Measurements from ENCODE around the gene ADAM12.
"Not testable (repeated sequence)": the region's sequence is repeated elsewhere in the genome, so short reads cannot be mapped to it uniquely, and the experiment has no call there.

Gene ADAM12

DNA sequence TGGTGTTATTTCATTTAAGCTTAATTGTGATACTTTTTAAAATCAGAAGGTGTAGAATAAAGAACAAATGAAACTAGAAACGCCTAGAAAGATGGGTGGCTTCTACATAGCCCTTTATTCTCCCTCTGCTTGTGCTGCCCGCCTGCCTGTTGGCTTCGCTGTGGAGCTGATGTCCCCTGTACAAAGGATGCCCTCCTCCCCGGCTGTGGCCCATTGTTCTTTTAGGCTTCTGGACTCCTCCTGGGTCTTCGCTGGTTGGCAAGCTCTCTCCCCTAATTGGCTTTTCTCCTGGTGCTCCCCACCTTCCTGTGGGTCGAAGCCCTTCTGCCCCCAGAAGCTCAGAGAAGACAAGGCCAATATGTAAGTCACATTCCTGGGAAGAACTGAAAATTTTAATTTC, 393.7 kb downstream of the ADAM12 start:
- DNase-seq: no peak

DNA sequence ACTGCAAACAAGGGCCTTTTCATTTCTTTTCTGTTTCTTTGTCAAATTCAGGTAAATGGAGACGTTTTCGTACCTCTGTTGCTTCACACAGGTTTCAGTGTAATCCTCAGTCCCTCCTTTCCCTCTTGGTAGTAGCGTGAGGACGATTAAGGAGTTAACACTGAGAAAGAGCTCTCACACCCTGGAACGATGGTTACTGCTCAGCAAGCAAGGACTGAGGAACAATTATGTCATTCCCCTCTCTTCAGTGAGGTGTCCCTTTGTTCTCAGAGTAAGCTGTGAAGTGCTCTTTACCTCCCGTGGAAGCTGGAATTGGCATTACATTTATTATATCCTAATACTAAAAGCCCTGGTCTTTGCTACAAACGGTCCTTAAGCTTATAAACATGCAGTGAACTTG, 396.0 kb downstream of the ADAM12 start:
- DNase-seq: no peak

DNA sequence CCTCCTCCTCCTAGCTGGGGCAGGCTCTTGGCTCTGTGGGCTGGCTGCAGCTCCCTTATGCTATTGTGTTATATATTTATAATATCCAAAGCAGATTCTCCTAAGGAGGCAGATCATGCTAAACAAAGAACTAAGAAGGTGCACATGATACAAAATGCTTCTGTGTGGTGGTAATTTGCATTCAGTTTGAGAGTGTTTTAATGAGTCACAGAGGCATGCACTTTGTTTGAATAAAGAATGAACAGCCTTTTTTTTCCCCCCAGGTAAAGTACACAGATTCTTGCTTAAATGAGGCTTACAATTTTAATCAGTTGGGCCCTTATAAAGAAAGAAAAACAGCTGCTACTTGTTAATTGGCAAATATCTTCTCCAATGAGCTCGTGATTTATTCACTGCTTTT, 396.9 kb downstream of the ADAM12 start:
- DNase-seq: peak; percentile 8

DNA sequence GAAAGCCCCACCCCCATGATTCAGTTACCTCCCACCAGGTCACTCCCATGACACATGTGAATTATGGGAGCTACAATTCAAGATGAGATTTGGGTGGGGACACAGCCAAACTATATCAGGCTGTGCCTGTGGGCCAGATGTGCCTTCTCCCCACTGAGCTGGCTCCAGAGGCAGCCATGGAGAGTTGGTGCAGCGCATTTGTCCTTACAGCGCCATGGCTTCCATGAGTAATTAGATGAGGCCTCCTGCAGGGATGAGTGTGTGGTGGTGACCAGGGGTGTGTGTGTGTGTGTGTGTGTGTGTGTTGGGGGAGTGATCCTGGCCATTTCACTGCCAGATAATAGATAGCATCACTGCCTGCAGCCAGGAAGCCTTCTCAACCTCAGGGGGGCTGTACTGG, 397.3 kb downstream of the ADAM12 start:
- DNase-seq: no peak

DNA sequence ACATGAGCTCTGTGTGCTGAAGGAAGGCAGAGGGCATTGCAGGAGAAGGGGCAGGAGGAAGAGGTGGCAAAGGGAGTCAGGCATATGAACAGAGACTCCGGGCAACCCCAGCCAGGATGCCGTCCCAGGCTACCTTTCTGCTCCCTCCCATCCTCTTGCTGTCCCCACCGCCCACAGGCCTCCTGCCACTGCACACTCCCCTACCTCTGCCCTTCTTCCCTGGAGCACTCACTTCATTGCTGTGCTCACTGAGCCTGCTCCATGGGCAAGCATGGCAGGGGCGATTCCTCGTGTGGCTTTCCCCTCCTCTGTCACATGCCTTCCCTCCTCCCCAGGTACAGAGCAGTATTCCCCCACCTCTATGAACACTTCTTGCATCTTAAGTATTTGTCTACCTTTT, 398.5 kb downstream of the ADAM12 start:
- DNase-seq: no peak

DNA sequence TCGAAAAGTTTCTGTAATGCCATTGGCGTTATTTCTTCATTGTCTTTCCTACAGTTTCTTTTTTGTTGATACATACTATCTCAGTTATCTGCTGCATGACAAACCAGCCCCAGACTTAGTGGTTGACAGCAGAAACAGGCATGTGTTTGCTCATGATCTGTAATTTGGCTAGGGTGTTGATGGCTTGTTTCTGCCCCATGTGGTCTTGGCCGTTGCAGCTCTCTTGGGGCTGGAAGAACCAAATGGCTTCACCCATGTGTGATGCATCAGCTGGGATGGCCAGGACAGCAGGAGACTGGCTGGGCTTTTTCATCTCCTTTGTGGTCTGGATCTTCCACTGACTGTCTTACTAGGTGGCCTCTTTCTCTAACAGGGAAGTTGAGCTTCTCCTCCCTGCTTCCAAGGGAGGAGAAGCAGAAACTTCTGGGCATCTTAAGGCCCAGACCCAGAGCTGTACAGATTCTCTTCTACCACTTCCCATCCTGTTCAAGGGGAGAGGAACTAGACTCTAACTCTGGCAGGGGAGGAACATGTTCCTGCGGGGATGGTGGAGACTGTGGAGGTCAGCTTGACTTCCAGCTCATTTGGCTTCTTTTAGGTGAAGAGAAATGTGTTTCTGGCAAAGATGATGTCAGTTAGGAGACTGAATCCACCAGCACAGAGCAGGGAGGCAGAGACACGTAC, 402.6 kb downstream of the ADAM12 start:
- DNase-seq: no peak

DNA sequence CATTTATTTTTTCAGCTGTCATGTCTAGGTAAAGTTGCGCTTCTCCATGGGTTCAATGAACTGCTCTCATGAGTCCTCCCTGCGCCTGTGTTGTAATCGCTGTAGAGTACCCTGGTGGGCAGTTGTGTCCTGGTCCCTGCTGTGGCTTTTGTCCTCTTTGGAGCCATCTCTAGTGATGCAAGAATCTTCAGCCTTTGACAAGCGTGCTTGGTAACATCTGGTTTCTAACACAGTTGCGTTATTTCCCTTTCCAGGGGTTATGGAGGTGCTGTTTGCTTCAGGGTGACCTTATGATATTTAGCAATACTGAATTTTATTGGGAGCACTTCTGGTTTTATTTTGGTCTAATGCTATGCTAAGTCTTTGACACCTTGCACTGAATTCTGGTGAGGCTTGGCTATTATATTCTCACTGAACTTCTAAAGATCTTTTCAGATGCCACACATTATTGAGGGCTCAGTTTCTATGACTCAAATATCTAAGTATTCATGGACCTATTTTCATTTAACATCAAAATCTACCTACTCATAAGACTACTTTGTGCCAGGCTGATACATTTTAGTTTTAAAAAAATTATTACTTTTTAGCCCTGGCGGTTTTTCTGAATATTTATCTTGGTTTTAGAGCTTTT, 403.3 kb downstream of the ADAM12 start:
- DNase-seq: no peak

DNA sequence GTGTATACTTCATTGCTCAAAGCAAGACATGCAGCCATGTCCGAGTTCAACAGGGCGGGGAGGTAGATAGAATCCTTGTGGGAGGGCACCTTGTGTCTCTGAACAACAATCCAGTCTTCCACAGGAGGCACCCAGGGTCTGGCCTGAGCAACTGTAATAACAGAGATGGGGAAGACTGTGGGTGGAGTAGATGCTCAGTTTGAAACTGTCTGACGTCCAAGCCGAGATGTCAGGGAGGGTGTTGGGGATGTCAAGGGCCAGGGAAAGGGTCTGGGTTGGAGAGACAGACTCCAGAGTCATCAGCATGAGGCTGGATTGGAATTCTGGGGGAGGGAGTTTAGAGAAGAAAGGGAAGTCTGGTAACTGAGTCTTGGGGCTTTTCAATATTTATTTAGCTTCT, 403.9 kb downstream of the ADAM12 start:
- DNase-seq: no peak

- no peak for DNase-seq
Measured at GRCh38 chr10:125983656-125984055, 404.6 kb downstream of the ADAM12 start.

- DNase-seq: no peak
Measured at GRCh38 chr10:125983161-125983560, 405.1 kb downstream of the ADAM12 start.

DNA sequence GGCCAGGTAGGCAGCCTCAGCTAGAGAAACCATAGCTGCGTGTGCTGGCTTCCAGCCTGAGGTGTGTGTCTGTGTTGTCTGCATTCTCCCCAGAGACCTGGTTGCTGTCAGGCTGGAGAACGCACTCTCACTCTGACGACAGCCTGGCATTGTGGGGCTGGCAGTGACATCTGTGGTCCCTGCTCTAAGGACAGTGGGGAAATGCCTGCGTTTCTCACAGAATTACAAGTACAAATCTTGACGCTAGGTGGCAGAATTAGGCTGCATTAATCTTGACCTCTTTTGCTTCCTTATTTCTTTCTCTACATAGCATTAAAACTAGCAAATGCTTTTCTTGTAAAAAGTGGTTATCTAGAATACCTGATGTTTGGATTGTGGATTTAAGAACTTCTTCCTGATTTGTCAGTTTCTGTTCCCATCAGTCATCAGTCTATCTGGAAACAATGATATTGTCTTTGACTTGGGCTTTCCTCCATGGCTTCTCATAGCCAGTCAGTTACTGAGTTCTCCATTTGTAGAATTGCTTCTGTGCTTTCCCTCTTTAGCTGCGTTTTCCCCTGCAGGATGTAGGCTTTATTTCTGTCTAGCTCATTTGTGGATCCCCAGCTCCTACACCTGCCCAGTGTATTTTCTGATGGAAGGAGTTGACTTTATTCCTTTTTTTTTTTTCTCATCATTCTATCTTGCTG, 405.9 kb downstream of the ADAM12 start:
- DNase-seq: peak; percentile 63

- no peak for DNase-seq
Measured at GRCh38 chr10:125980521-125981035, 407.7 kb downstream of the ADAM12 start.

- DNase-seq: no peak
Measured at GRCh38 chr10:125979976-125980375, 408.3 kb downstream of the ADAM12 start.

- DNase-seq: no peak
Measured at GRCh38 chr10:125976960-125977605, 411.2 kb downstream of the ADAM12 start.

DNA sequence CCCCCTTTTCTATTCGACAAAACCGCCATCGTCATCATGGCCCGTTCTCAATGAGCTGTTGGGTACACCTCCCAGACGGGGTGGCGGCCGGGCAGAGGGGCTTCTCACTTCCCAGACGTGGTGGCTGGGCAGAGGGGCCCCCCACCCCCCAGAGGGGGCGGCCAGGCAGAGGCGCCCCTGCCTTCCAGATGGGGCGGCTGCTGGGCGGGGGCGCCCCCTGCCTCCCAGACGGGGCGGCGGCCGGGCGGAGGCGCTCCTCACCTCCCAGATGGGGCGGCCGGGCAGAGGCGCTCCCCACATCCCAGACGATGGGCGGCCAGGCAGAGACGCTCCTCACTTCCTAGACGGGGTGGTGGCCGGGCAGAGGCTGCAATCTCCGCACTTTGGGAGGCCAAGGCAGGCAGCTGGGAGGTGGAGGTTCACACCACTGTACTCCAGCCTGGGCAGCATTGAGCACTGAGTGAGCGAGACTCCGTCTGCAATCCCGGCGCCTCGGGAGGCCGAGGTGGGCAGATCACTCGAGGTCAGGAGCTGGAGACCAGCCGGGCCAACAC, 418.1 kb downstream of the ADAM12 start:
- DNase-seq: not testable (repeated sequence)

GRCh38 chr10:125967533-125967932, 420.7 kb downstream of the ADAM12 start:
- no peak for DNase-seq

GRCh38 chr10:125964558-125964957, 423.7 kb downstream of the ADAM12 start:
- no peak for DNase-seq
